Kidney (tissue), 14 donors: Measurements from ENCODE around the gene TSC22D3. TPM values are rescaled to one million over a fixed set of nuclear protein-coding genes. Genes with fewer than 3 reads are reported as not detected.
A peak's percentile ranks its signal among the peaks of the same experiment; 100 is the strongest.
"Not testable (repeated sequence)": the region's sequence is repeated elsewhere in the genome, so short reads cannot be mapped to it uniquely, and the experiment has no call there.

ENCODE experiments used
- DNase-seq, 5 donors: peaks; one replicate each; pipeline ENCODE4 v3.0.0-alpha.2; 2013 to 2020
- FAIRE-seq: peaks from 2 replicates; lab custom pipeline; 2012; peaks lifted over from hg19 to GRCh38; lab: Jason Lieb, UNC
- H3K27ac ChIP-seq, 2 donors: one replicate each; pipeline ENCODE4 v1.7.0; 2013; ENCODE audit warnings: low read depth in 2 of 2, low read length in 2 of 2, inconsistent platforms in 1 of 2
- H3K27me3 ChIP-seq: one replicate; pipeline ENCODE4 v1.7.1; 2013; ENCODE audit warnings: low read length, inconsistent platforms; ENCODE audit not compliant: control insufficient read depth, insufficient read depth
- H3K36me3 ChIP-seq, 3 donors: one replicate each; pipeline versions ENCODE4 v1.7.0 to v1.7.1; 2013; ENCODE audit warnings: low read length in 3 of 3, control low read depth in 1 of 3, inconsistent platforms in 1 of 3; ENCODE audit not compliant: insufficient read depth in 3 of 3, control insufficient read depth in 2 of 3
- H3K4me1 ChIP-seq, 3 donors: one replicate each; pipeline versions ENCODE4 v1.7.0 to v1.7.1; 2013; ENCODE audit warnings: low read length in 3 of 3, inconsistent platforms in 1 of 3, low read depth in 1 of 3; ENCODE audit not compliant: control insufficient read depth in 2 of 3, insufficient read depth in 2 of 3
- H3K4me3 ChIP-seq, 3 donors: one replicate each; pipeline versions ENCODE4 v1.7.0 to v1.8.1; 2013; ENCODE audit warnings: low read length in 3 of 3, control low read depth in 1 of 3, inconsistent platforms in 1 of 3
- H3K9ac ChIP-seq, 3 donors: one replicate each; pipeline versions ENCODE4 v1.7.0 to v1.7.1; 2013; ENCODE audit warnings: low read length in 3 of 3, control low read depth in 1 of 3, inconsistent platforms in 1 of 3
- H3K9me3 ChIP-seq, 3 donors: one replicate each; pipeline versions ENCODE4 v1.7.0 to v1.7.1; 2013; ENCODE audit warnings: low read length in 3 of 3, control low read depth in 1 of 3, inconsistent platforms in 1 of 3; ENCODE audit not compliant: control insufficient read depth in 2 of 3, insufficient read depth in 1 of 3
- intact Hi-C: fragments of 100-400 bp; cut with DNase I; formaldehyde crosslinking; loops from one replicate; pipeline ENCODE4 v1.11.1; 2022
- polyA plus RNA-seq: library from polyadenylated mRNA; stranded (reverse); fragments of 350-450 nt; fragmentation: Illumina TruSeq; extraction: RNeasy Lipid Tissue Mini Kit (QIAGEN cat#74804); gene quantifications from one replicate; pipeline ENCODE4 v1.2.3, GENCODE V29; 2014; ENCODE audit warnings: low read depth, low replicate concordance; ENCODE audit not compliant: insufficient read depth
- total RNA-seq: library from RNA; stranded (reverse); fragmentation: NEBNext Ultra II Directional; extraction: Animal tissue kit (Norgen Biotek cat#: 25700); gene quantifications from one replicate; pipeline ENCODE4 v1.2.1, GENCODE V29; 2021
- TF ChIP-seq, protein P1 (sequence below): IDR thresholded peaks from 3 replicates; pipeline ENCODE4 v1.5.1; 2012; ENCODE audit warnings: mild to moderate bottlenecking, moderate library complexity, borderline replicate concordance; ENCODE audit not compliant: insufficient read depth; ENCODE audit errors: extremely low read depth
- donor health status: control.
- donor health status: control.
- donor health status: control.
- donor health status: control.
- donor health status: control.
- donor health status: DM: yes; HTN: yes; CAD: no.
- donor health status: Normal renal cell carcinoma (clear cell type).

TSC22D3 gene
- total and polyA plus RNA-seq, 2 donors from 2014 or later = 160 to 320 TPM

DNA sequence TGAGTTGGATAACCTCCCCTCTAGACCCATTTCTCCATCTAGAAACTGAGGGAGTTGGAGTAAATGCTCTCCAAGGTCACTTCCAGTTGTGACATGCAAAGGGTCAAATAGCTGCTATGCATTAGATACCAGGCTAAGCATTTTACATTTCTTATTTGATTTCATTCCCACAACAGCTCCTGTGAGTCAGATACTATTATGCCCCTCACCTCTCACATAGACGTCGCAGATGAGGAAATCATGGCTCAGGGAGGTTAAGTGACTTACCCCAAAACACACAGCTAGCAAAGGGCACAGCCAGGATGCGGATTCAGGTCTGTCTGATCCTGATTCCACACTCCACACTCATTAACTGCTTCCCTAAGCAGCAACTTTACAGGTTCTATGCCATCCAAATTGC is 89.6 kb downstream of the TSC22D3 start:
- Histone ChIP-seq H3K27ac (peak overlapping the region; percentile 30 to 73), H3K27me3 (no peaks in the 10 kb centered on the region), H3K9ac (peak overlapping the region in 1 of 3 donors; percentile 27), H3K36me3 (no peaks in the 10 kb centered on the region), H3K9me3 (no peaks in the 10 kb centered on the region), H3K4me3 (no peak overlapping the region), H3K4me1 (peaks cover 0 to 34% (median 32%) of the 10 kb centered on the region in 3 donors)
- FAIRE-seq (no peak), DNase-seq (no peak)
- TF ChIP-seq, protein P1, sequence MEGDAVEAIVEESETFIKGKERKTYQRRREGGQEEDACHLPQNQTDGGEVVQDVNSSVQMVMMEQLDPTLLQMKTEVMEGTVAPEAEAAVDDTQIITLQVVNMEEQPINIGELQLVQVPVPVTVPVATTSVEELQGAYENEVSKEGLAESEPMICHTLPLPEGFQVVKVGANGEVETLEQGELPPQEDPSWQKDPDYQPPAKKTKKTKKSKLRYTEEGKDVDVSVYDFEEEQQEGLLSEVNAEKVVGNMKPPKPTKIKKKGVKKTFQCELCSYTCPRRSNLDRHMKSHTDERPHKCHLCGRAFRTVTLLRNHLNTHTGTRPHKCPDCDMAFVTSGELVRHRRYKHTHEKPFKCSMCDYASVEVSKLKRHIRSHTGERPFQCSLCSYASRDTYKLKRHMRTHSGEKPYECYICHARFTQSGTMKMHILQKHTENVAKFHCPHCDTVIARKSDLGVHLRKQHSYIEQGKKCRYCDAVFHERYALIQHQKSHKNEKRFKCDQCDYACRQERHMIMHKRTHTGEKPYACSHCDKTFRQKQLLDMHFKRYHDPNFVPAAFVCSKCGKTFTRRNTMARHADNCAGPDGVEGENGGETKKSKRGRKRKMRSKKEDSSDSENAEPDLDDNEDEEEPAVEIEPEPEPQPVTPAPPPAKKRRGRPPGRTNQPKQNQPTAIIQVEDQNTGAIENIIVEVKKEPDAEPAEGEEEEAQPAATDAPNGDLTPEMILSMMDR = no peak
- intact Hi-C loops = no loop called here

DNA sequence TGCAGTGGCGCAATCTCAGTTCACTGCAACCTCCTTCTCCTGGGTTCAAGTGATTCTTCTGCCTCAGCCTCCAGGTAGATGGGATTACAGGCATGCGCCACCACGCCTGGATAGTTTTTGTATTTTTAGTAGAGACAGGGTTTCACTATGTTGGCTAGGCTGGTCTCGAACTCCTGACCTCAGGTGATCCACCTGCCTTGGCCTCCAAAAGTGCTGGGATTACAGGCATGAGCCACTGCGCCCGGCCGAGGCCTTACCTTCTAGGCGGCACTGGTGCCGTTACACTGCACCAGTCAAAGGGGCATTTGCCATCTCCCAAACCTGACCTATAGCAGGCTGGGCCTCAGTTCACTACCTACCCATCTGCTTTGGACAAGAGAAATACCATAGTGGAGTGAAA is 90.0 kb downstream of the TSC22D3 start:
- H3K9me3 ChIP-seq, H3K27me3 ChIP-seq, intact Hi-C loops, FAIRE-seq, H3K36me3 ChIP-seq, DNase-seq, H3K9ac ChIP-seq, H3K4me3 ChIP-seq: not testable (repeated sequence)
- peak overlapping the region; percentile 30 to 73 for H3K27ac ChIP-seq
- peaks cover 0 to 34% (median 32%) of the 10 kb centered on the region in 3 donors for H3K4me1 ChIP-seq

DNA sequence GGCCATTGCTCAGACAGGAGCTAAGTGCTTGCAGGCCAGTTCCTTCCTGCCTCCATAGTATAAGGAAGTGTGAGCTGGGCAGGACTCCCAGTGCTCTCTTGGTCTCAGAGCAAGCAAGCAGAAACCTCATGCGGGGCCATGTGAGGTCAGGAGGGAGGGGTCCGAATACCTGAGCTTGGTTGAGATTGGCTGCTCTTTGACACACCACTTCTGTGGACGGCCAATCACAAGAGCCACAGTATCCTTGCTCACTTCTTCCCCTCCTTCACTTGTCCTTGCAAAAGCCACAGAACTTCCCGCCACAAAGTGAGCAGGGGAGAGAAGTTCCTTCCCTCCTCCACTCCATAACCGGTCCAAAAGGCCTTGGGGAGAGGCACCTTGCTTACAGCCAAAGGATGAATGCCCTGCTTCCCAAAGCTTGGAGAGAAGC is 90.6 kb downstream of the TSC22D3 start:
- DNase-seq (peak in 4 of 5 donors; percentile 28 to 93 (median 56)), FAIRE-seq (peak; percentile 86)
- Histone ChIP-seq H3K9ac (no peak overlapping the region), H3K27me3 (no peaks in the 10 kb centered on the region), H3K36me3 (no peaks in the 10 kb centered on the region), H3K9me3 (no peaks in the 10 kb centered on the region), H3K27ac (peak overlapping the region; percentile 56 to 73), H3K4me3 (no peak overlapping the region), H3K4me1 (peaks cover 0 to 34% (median 32%) of the 10 kb centered on the region in 3 donors)
- TF ChIP-seq, protein P1 = no peak
- intact Hi-C loops = no loop called here

DNA sequence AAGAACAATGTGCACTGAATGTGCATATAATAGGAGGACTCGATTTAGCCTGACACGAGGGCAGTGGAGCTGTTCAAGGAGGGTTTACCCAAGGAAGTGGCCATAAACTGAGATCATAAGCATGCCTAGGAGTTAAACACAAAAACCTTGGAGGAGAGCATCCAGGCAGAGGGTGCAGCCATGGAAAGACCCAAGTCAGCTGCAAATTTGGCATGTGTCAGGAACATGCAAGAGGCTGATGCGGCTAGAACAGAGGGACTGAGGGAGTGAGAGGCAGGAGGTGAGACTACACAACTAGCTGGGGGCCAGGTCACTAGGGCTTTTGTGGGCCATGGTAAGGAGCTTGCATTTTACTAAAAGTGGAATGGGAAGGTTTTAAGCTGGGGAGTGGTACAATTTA is 91.7 kb downstream of the TSC22D3 start:
- H3K27ac ChIP-seq = peak overlapping the region in 1 of 2 donors; percentile 76
- intact Hi-C loops = no loop called here
- no peaks in the 10 kb centered on the region for H3K36me3 ChIP-seq
- H3K9me3 ChIP-seq = no peaks in the 10 kb centered on the region
- H3K4me1 ChIP-seq = peaks cover 0 to 38% (median 34%) of the 10 kb centered on the region in 3 donors
- FAIRE-seq (no peak), DNase-seq (no peak)
- TF ChIP-seq, protein P1 = no peak
- H3K9ac ChIP-seq = no peak overlapping the region
- no peak overlapping the region for H3K4me3 ChIP-seq
- H3K27me3 ChIP-seq = no peaks in the 10 kb centered on the region
